ENCODE data around the gene KERA.

DNA sequence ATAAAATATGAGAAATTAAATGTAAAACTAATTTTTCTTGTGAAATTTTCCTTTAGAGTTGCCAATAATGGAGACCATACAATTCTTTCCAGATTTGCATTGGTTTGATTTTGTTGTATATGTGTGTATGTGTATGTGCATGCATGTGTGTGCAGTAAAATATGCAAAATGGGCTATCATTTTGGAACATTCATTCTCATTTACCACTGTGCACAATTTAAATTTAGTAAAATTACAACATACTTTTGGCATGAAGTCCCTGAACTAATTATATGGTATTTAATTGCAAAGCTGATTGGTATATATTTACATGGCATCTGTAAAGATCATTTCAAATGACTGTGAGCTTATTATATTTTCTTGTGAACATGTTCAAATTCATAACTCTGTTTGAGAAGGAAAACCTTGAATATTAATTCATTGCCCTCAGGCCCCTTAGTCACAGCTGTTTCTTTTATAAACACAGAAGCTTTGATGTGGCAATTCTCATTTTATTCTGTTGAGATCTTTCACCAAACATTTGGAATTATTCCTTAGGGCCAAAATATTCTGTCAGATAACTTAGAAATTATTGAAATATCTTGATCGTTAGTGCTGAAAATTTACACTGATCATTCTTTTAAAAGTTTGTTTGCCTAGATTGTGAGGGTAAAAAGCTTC lies 17.6 kb downstream of the KERA start:
- no peak for TF ChIP-seq CTCF (IDR thresholded peaks at IDR 0.05)
- TF ChIP-seq EP300 (IDR thresholded peaks at IDR 0.05; ENCODE audit: low read depth), result no peak
- TF ChIP-seq POLR2AphosphoS5 (IDR thresholded peaks at IDR 0.05), result no peak
